ENCODE results near the gene CTNNBIP1.

DNA sequence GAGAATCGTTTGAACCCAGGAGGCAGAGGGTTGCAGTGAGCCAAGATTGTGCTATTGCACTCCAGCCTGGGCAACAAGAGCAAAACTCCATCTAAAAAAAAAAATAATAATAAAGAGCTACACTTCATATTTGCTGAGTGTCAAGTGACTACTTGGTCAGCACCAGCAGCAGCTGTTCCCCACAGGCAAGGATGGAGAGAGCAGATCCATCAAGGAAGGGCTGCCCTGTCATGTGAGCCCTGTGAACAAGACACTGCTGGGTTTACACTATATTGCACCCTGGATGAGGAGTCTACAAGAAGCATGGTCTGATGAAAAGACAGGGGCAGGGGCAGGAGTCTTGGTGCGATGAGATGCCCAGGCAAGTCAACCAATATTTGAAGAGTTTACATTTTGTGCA, 3.6 kb downstream of the CTNNBIP1 start:
- TF ChIP-seq, protein P1, sequence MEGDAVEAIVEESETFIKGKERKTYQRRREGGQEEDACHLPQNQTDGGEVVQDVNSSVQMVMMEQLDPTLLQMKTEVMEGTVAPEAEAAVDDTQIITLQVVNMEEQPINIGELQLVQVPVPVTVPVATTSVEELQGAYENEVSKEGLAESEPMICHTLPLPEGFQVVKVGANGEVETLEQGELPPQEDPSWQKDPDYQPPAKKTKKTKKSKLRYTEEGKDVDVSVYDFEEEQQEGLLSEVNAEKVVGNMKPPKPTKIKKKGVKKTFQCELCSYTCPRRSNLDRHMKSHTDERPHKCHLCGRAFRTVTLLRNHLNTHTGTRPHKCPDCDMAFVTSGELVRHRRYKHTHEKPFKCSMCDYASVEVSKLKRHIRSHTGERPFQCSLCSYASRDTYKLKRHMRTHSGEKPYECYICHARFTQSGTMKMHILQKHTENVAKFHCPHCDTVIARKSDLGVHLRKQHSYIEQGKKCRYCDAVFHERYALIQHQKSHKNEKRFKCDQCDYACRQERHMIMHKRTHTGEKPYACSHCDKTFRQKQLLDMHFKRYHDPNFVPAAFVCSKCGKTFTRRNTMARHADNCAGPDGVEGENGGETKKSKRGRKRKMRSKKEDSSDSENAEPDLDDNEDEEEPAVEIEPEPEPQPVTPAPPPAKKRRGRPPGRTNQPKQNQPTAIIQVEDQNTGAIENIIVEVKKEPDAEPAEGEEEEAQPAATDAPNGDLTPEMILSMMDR (IDR thresholded peaks at IDR 0.05; ENCODE audit: low read length), result no peak
- no peak for TF ChIP-seq EZH2 (IDR thresholded peaks at IDR 0.05; ENCODE audit: borderline replicate concordance, low read length)
